Omental fat pad (tissue), 4 donors: ENCODE results near the gene DTYMK. TPM values are rescaled to one million over a fixed set of nuclear protein-coding genes. Genes with fewer than 3 reads are reported as not detected.

Experiments
- ATAC-seq: fragments of 150-250 bp; one replicate; pipeline ENCODE4 v1.9.1; 2016; ENCODE audit warnings: mild to moderate bottlenecking, moderate library complexity; ENCODE audit not compliant: low FRiP score
- DNase-seq: peaks from one replicate; pipeline ENCODE4 v3.0.0-alpha.2; 2019; ENCODE audit warnings: low spot score
- CTCF ChIP-seq, 3 donors: fragments of 450-650 bp; IDR thresholded peaks; one replicate each; pipeline ENCODE4 v1.5.1; 2016 to 2017; ENCODE audit warnings: antibody characterized with exemption in 3 of 3, mild to moderate bottlenecking in 3 of 3, moderate library complexity in 2 of 3
- total RNA-seq, 4 donors: library from RNA; depleted of rRNA; stranded (reverse); fragments of >200 nt; gene quantifications; one replicate each; pipeline ENCODE4 v1.1.0, GENCODE V29; 2016

DTYMK gene
- total RNA-seq, 4 donors from 2014 or later, result 10.3 to 31.7 (median 15.3) TPM

- DNase-seq (no peak), ATAC-seq (no peak)
- TF ChIP-seq CTCF (IDR thresholded peaks at IDR 0.05), result no peak
Measured at GRCh38 chr2:241649404-241649803, 37.2 kb downstream of the DTYMK start.

DNA sequence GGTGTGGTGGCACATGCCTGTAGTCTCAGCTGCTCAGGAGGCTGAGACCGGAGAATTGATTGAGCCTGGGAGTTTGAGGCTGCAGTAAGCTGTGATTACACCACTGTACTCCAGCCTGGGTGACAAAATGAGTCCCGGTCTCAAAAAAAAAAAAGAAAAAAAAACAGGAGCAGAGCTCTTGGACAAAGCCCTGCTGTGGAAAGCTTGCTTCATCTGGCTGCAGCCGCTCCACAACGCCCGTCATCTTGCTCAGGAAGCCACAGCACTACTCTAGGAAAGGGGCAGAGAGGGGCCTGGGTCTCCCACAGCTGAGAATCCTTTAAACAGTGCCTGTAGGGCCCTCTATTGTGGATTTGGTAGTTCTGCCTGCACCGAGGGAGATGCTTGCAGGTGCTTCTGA is 38.2 kb downstream of the DTYMK start:
- TF ChIP-seq CTCF (IDR thresholded peaks at IDR 0.05), result no peak
- DNase-seq, result no peak
- ATAC-seq, result no peak

GRCh38 chr2:241645915-241646645 is 40.5 kb downstream of the DTYMK start:
- TF ChIP-seq CTCF (IDR thresholded peaks at IDR 0.05), result no peak
- ATAC-seq, result no peak

DNA sequence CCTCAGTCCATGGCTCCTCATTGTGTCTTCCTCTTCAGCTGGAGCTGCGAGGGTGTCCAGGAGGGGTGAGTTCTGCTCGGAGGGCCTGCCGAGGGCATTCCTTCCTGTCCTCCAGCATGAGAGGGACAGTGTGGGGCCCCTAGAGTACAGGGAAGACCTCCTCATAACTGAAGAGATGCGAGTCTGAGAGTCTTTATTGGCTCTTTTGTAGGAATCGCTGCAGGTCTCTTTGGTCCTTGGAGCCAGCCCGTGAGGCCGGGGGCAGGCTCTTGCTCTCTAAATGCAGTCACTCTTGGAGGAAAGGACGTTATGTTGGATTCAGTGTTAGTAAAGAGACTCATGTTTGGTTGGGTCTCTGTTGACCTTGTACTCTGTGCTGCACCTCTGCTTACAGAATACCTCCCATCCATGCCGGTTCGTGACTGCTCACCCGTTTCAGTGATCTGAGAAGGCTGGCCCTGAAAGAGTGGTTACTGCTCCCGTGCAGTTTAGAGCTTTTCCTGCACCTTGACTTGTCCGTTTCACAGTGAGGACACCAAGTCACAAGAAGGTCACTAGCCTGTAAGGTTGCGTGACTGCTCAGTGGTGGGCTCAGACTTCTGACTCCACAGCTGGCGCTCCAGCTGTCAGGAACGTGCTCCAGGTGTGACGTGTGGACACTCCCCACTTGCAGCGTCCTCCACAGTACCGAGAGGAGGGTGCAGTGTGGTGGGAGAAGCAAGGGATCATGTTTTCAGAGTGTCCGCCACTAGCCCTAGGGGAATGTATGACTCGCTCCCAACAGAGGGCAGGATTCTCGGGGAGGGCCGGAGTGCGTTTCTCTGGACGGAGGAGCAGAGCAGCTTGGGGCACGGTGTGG is 41.3 kb downstream of the DTYMK start:
- TF ChIP-seq CTCF (IDR thresholded peaks at IDR 0.05), result no peak
- no peak for ATAC-seq
- no peak for DNase-seq

More at GRCh38 chr2:241645915-241646645, 40.5 kb downstream of the DTYMK start:
- DNase-seq, result no peak

- DNase-seq (no peak), ATAC-seq (no peak)
- no peak for TF ChIP-seq CTCF (IDR thresholded peaks at IDR 0.05)
Measured at GRCh38 chr2:241641631-241642030, 45.0 kb downstream of the DTYMK start.

DNA sequence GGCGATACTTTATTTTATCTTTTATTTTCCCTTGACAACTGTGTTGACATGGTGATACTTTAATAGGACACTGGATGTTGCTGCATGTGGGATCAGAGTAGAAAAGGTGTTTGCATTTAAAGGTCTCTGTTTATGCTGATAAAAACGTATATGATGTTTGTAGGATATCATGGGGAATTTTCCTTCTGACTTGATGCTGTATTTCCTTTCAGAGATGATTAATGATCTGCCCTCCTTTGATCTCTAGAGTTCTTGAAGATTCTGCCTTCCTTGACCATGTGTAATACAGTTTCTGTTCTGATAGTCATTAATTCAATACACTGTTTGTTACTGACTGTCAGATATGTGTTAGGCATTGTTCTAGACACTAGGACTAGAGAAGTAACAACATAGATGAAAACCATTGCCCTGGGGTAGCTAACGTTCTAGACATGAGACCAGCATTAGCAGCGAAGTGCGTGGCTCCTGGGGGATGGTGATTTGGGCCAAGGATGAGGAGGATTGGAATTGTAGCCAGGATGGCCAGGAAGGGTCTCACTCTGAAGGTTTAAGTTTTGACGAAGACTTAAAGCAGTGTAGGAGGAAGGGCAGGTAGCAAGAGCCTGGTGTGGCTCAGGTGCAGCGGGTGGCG is 46.3 kb downstream of the DTYMK start:
- no peak for TF ChIP-seq CTCF (IDR thresholded peaks at IDR 0.05)
- DNase-seq (no peak), ATAC-seq (no peak)
